Bone marrow (tissue), 2 donors: ENCODE results near the gene IRX5.

ENCODE experiments used
- DNase-seq, 2 donors: peaks; one replicate each; lab custom pipeline; 2025; lab: John Stamatoyannopoulos, UW

IRX5 gene

DNA sequence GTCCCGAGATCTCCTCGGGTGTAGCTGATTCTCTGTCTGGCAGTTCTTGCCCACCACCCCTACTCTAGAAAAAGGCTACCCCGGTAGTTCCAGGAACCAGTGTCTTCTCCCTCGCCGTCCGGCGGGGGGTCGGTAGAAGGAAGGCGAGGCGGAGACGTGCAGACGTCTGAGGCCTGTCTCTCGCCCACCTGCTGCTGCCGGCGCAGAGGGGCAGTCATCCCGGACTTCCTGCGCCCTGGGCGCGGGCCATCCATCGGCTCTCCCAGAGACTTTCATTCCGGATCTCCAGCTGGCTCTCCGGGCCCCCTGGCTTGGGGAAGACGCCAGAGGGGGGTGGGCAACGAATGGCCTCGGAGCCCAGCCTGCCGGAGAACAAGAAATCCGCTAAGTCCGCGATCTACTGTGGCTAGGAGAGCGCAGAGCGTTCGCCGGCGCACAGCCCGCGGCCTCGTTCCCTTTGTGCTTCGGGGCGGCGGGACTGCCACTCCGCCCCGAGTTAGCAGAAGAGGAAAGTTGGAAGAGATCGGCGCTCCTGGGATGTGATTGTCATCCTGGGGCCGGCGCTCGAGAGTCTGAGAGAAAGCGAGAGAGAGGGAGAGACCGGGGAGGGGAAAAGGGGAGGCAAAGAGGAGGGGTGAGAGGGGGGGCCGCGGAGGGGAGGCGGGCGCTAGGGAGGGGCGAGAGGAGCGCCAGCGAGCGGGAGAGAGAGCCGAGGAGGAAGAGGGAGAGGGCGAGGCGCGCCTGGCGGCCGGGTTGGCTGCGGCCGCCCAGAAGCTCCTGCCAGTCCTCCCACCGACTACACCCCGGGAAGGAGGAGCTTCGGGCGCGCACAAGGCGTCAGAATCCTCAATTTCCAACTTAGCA is at the start of gene IRX5:
TSS of gene IRX5 (plus strand) at position 861 of the 864 bp plus-strand sequence. CDS start 334 bp downstream, outside the sequence.
- peak; percentile 35 to 78 for DNase-seq

DNA sequence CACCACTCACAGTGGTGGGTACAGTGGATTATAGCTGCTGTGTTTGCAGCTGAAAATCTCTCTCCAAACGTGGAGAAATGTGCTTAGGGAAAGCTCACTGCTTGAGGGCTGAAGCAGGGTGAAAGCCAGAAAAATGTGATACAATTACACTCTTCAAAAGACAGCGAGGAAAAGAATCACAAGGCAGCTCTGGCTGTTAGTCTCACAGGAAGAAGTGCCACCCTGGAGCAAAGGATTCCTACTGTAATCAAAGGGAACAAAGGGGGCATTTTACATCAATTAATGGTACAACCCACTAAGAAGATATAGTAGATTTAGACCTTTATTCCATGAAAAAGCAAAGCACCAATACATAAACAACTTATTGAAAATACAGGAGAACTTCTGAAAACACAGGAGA is 48.1 kb upstream of the IRX5 start:
- DNase-seq, result no peak

DNA sequence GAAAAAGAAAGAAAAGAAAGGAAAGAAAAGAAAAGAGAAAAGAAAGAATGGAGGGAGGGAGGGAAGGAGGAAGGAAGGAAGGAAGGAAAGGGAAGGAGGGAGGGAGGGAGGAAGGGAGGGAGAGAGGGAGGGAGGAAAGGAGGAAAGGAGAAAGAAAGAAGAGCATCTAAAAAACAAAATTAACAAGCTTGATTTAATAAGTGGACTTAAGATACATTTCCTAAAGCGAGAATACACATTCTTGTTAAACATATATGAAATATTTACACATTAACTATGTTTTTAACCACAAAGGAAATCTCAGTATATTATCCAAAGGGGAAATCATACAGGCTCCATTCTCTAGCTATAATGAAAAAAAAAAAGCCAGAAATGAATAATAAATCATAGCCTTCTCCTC is 47.3 kb upstream of the IRX5 start:
- DNase-seq, result no peak

GRCh38 chr16:54886078-54886477 is 44.6 kb upstream of the IRX5 start:
- no peak for DNase-seq

- DNase-seq, result no peak
Measured at GRCh38 chr16:54890381-54890780, 40.3 kb upstream of the IRX5 start.

- DNase-seq, result no peak
Measured at GRCh38 chr16:54891346-54891745, 39.3 kb upstream of the IRX5 start.

GRCh38 chr16:54892981-54893380 is 37.7 kb upstream of the IRX5 start:
- DNase-seq, result no peak

DNA sequence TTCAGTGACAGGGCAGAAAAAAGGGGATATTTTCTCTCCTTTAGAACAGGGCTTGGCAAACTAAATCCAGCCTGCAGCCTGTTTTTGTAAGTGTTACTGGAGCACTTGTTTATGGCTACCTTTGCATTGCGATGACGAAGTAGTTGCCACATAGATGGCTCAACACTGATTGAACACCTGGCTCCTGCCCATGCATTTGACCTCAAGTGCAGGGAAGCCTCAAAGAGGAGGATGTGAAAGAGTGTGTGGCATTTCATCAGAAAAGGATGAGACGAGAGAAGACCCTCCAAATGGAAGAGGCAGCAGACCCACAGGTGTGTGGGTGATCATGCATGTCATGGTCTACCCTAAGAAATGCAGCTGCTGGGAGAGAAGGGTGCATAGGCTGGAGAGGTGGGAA is 32.7 kb upstream of the IRX5 start:
- no peak for DNase-seq

DNA sequence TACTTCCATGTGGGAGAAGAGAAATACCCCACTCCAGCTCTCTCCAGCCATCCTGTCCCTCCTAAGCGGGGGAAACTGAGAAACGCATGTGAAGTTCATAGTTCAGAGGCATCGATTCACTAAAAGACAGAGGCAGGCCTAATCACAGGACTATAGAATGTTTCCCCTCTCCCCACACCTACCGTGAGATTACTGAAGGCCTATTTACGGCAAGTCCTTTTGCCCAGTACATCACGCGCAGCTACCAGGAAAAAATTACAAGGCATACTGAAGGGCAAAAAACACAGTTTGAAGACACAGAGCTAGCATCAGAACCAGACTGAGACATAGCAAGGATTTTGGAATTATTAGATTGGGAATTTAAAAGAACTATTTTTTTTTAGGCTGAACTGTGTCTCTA is 29.1 kb upstream of the IRX5 start:
- DNase-seq, result no peak

DNA sequence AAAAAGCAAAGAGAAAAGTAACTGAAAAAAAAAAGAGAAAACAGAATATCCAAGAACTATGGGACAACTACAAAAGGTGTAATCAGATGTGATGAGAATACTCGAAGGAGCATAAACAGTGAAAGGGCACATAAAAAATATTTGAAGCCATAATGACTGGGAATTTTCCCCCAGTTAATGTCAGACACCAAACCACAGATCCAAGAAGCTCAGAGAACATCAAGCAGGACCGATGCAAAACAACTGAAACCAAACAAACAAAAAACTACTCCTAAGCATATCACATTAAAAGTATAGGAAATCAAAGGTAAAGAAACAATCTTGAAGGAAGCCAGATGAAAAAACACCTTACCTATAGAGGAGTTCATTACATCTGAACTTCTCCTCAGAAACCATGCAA is 27.6 kb upstream of the IRX5 start:
- no peak for DNase-seq

DNA sequence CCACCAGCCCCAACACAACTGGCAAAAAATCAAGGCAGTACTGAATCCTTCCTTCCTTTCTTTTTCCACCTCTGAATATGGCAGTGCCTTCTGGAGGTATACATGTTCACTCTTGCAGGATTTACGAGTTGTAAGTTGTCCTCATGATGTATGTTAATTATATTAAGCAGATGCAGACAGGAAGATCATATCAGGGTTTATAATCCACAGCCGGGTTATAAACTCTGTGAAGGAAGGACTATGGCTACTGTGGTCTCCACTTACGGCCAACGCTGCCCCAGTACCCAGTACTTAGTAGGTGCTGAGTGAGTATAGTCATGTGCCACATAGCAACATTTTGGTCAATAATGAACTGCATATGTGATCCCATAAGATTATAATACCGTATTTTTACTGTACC is 19.6 kb upstream of the IRX5 start:
- DNase-seq, result no peak

- no peak for DNase-seq
Measured at GRCh38 chr16:54912720-54913119, 17.9 kb upstream of the IRX5 start.

GRCh38 chr16:54921206-54921824 is 9.3 kb upstream of the IRX5 start:
- no peak for DNase-seq

DNA sequence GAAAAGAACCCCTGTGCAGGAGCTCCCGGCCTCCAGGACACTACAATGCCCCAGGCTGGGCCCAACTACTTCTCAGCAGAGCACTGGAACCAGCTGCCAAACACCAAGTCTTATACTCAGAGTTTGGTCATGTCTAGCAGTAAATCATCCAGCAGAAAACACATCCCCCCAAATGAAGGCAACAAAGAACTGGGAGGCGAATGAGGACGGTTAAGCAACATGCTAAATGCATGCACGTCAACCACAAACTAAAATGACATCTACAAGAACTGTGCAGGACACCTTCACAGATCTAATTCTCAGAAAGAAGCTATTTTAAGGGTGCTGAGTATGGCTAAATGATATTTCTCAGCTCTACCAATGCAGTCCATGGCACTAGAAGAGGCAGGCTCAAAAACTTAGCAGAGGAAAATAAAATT is 7.6 kb upstream of the IRX5 start:
- DNase-seq, result no peak

- DNase-seq, result no peak
Measured at GRCh38 chr16:54923988-54924387, 6.7 kb upstream of the IRX5 start.

GRCh38 chr16:54926166-54926838 is 4.4 kb upstream of the IRX5 start:
- no peak for DNase-seq

- no peak for DNase-seq
Measured at GRCh38 chr16:54927125-54928015, 3.3 kb upstream of the IRX5 start.

DNA sequence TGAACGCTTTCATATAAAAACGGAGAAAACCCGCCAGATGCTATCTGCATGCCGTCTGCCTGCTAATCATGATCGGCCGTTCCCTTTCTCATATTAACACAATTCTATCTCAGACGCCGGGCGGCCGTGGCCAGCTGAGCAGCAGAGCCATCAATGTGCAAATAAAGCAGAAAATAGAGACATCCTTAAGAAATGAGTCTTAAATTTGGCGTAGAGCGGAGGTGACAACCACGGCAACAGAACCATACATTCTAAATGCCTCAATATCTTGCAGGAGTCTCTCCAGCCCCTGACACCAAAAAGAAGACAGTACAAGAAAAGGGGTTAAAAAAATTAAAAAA is 2.7 kb upstream of the IRX5 start:
- DNase-seq, result no peak

DNA sequence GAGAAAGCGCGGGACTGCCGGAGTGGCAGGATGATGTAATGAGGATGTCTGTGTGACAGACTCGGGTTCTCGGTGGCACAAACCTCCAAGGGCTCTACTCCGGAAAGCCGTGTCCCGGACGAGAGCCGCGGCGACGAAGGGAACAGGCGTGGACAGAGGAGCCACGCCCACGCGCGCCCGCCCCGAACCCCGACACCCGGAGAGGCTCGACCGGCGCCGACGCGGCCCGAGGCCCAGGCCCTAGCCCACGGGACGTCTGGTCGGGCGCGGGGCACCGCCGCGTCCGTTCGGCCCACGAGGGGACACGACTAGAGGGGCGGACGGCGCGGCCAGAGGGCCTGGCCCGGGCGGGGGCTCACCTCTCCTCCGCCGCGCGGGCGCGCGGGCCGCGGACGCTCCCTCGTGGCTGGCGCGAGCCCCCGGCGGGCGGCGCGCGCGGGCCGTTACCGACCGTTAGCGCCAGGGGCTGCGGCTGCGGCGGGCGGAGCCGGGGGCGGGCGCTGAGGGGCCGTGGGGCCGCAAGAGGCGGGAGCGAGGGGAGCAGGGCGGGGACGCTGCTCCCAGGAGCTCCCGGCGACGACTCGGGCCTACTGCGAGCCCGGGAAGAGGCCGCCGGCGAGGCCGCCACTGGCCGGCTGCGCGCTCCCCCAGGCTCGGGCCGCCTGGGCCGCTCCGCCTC is 2.1 kb upstream of the IRX5 start:
- DNase-seq, result no peak

- peak; percentile 91 to 95 for DNase-seq
Measured at GRCh38 chr16:54929090-54930004, 1.3 kb upstream of the IRX5 start.

DNA sequence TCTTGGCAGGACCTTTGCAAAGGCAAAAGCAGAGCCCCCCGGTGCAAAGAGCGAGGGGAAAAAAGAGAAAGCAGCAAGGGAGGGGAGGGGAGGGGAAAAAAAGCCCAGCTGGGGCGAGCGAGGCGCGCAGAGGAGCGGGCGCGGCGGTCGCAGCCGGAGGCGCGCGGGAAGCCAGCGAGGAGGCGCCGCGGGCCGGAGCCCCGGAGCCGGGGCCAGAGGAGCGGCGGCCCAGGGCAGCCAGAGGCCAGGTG is 129 bp downstream of the IRX5 start:
- DNase-seq, result peak in 1 of 2 donors; percentile 78
